Measurements from ENCODE around the gene FAM131A.

The FAM131A gene

DNA sequence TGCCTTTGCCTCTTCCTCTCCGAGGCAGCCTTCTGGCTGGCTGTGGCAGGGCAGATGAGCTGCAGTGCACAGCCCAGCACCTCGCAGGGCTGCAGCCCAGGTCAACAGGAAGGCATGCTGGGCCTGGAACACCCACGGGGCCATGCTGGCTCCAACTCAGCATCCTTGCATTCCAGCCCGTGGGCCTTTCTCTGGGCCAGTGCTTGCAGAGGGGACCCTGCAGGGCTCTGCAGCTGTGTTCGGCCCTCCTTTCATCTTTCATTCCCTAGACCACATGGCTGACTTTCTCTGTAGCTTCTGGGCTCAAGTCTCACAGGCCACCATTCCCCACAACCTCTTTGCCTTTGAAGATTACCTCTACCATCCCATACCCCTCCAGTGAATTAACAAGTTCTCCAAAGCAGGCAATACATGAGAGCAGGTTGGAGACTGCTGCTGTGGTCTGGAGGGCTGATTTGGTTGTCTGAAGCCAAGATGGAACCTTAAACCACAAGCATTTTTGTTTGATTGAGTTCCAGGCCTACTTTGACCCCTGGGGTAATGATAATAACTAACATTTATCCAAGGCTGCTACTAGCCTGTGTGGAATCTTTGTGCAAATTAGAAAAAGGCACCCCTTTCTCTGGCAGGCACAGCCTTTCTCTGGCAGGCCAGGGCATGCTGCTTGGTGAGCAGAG, 5.9 kb downstream of the FAM131A start:
- no peak for DNase-seq

- no peak for DNase-seq
Measured at GRCh38 chr3:184344579-184345316, 7.3 kb downstream of the FAM131A start.

DNA sequence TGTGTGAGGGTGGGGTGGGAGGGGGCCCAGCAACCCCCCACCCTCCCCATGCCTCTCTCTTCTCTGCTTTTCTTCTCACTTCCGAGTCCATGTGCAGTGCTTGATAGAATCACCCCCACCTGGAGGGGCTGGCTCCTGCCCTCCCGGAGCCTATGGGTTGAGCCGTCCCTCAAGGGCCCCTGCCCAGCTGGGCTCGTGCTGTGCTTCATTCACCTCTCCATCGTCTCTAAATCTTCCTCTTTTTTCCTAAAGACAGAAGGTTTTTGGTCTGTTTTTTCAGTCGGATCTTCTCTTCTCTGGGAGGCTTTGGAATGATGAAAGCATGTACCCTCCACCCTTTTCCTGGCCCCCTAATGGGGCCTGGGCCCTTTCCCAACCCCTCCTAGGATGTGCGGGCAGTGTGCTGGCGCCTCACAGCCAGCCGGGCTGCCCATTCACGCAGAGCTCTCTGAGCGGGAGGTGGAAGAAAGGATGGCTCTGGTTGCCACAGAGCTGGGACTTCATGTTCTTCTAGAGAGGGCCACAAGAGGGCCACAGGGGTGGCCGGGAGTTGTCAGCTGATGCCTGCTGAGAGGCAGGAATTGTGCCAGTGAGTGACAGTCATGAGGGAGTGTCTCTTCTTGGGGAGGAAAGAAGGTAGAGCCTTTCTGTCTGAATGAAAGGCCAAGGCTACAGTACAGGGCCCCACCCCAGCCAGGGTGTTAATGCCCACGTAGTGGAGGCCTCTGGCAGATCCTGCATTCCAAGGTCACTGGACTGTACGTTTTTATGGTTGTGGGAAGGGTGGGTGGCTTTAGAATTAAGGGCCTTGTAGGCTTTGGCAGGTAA, 8.1 kb downstream of the FAM131A start:
- DNase-seq = peak; percentile 93

- DNase-seq = no peak
Measured at GRCh38 chr3:184346480-184347190, 9.2 kb downstream of the FAM131A start.

GRCh38 chr3:184347321-184348056, 10.1 kb downstream of the FAM131A start:
- DNase-seq = no peak

DNA sequence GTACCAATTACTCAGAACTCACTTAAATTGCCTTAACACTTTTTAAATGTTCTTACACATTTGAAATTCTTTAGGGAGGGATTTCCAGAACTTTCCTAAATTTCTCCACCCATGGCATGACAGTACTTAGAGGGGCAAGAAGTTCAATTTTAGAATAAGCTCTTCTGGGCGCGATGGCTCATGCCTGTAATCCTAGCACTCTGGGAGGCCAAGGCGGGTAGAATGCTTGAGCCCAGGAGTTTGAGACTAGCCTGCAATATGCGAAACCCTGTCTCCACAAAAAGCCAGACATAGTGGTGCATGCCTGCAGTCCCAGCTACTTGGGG, 10.6 kb downstream of the FAM131A start:
- DNase-seq = no peak

GRCh38 chr3:184349563-184350470, 12.4 kb downstream of the FAM131A start:
- DNase-seq = no peak

DNA sequence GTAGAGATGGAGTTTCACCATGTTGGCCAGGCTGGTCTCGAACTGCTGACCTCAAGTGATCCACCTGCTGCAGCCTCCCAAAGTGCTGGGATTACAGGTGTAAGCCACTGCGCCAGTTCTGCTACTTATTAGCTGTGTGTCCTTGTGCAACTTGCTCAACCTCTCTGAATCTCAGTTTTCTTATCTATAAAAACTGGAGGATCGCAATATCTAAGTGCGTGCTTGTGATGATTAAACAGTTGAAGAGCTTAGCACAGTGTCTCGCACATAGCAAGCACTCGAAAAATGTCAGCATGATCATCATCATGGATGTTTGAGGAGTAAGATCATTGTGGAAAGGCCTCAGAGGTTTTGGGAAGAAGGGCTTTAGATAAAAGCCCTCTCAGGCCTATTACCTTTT, 13.2 kb downstream of the FAM131A start:
- DNase-seq = no peak

- DNase-seq = no peak
Measured at GRCh38 chr3:184351511-184352148, 14.2 kb downstream of the FAM131A start.

DNA sequence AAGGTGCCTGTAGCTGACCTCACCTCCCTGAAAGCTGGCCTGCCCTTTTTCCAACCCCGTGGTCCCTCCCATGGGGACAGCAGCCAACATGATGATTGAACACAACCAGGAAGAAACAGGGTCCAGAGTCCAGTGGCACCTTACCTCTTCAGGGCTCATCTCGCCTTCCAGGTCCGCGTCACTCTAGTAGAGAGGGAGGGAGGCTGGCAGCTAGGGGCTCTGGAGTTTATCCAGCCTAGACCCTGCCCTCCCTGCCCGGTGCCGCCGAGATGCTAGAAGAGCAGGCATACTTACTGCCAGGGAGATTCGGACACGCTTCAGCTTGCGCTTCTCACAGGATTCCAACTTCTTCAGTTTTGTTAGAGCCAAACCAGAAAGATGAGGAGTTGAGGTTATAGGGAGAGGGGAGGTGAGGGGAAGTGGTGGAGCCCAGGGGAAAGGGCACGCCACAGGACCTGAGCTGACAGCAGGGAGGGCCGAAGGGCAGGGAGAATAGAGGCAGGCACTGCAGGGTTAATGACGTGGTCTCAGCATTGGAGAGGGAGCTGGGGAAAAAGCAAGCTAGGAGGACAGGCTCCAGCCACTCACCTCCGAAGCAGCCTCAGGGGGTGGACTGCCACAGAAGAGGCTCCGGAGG, 14.9 kb downstream of the FAM131A start:
- no peak for DNase-seq

GRCh38 chr3:184352897-184353545, 15.6 kb downstream of the FAM131A start:
- no peak for DNase-seq

GRCh38 chr3:184353546-184353941, 16.1 kb downstream of the FAM131A start:
- no peak for DNase-seq

DNA sequence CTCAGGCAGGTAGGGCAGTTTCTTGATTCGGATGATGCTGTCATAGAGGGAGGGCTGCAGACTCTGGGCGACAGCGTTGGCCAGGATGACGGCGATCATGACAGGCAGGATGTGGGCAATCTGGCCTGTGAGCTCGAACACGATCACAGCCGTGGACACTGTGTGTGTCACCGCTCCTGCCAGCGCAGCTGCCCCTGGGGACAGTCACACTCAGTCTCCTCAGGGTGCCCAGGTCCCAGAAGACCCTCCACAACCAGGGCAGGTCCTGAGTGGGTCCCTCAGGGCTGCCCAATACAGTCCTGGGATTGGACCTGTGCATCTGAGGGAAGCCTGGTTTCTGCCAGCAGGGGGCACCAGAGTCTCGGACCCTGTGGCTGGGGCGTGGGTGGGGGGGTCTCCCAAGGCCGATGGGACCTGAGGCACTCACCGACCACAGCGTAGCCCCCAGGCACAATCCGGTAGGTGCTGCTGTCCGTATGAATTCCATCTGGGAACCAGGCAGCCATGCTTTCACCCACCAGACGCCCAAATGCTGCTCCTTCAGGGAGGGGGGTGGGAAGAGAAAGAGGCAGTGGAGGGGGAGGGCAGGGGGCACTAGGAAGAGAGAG, 16.8 kb downstream of the FAM131A start:
- DNase-seq = peak; percentile 84

DNA sequence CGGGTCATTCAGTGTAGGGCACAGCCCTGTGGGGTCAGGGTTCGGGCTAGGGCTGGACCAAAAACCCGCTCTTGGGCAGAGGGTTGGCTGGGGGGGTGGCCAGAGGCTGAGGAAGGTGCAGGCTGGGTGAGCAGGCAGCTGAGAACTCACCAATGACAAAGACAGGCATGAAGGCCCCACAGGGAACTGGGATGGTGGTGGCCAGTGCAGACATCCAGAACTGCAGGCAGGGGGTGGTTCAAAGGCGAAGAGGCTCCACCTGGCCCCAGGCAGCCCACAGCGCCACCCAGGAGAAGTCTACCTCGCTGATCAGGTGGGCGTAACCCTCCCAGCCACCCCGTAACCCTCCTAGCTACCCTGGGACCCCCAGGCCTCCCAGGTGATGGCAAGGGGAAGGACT, 17.4 kb downstream of the FAM131A start:
- DNase-seq = no peak

- DNase-seq = peak; percentile 80
Measured at GRCh38 chr3:184355261-184356040, 18.1 kb downstream of the FAM131A start.

DNA sequence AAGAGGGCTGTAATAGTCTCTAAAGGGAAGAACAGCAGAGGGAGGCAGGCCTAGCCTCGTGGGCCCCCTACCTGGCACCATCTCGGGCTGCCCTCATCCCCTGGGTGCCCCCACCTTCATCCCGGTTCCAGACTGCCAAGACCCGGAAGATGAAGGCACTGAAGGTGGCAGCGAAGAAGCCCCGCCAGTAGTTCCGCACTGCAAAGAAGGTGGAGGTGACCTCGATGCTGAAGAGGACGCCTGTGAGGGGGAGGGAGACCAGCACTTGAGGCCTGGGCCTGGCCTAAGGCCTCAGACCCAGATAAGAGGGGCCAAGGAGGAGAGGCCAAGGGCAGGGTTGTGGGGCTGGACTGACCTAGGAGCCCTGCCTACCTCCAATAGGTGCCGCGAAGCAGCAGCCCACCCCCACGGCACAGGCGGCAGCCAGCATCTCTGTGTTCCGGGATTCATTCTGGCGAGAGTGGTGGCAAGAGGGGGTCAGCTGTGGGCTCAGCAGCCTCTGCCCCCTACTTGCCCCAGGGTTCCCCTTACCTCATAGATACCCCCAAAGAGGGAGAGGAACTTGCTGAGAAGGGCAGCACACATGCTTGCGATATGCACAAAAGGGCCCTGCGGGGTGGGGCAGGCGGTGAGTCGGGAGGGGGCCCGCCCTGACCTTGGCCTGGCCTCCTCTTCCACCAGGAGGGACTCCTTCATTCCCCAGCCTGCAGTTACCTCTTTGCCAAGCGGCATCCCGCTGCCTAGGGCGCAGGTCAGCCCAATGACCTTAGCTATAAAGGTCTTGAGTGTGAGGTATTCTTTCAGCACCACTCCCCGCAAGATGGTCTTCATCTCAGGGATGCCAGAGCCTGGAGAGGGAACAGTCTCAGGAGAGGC, 20.1 kb downstream of the FAM131A start:
- DNase-seq = no peak

DNA sequence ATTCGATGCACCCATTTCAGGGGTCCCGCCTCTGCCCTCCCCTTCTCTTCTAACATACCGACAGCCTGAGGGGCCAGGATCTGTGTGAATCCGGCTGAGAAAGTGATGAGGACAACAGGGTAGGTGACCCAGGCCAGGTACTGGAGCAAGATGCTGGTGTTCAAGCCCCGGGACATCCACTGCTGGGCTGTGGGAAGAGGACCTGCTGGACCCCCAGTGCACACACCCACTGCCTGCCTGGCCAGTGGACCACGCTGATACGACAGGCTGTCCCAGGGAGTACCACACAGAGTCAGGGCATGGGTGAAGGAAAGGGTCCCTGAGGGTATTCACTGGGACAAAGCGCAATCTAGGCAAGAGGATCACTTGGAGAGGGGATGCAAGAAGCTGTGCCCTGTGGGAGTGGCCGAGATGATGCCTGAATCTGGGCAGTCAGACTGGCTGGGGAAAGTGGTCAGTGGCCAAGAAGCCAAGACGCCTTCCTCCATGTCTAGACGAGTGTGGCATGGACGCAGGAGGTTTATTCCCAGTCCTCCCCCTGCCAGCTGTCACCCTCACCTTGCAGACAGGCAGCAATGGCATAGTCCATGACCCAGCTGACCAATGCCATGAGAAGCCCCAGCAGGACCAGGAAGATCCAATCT, 20.8 kb downstream of the FAM131A start:
- no peak for DNase-seq

Measured in islet precursor cell (in vitro differentiated cells).